GM12878 (cell line): ENCODE measurements around the gene AIRE. TPM values are rescaled to one million over a fixed set of nuclear protein-coding genes. Genes with fewer than 3 reads are reported as not detected.
A peak's percentile ranks its signal among the peaks of the same experiment; 100 is the strongest.
"Not testable (repeated sequence)": the region's sequence is repeated elsewhere in the genome, so short reads cannot be mapped to it uniquely, and the experiment has no call there.

Source experiments
- ATAC-seq: fragments of 200-7000 bp; cut with Tn5 transposase; 3 replicates; pipeline ENCODE4 v1.9.1; 2020; ENCODE audit warnings: mild to moderate bottlenecking, moderate library complexity
- BruUV-seq: library from RNA; stranded (reverse); fragments of 400-500 nt; replicated peaks from 2 replicates; lab custom pipeline; 2021; lab: Mats Ljungman, UMichigan
- CTCF ChIA-PET: fragments of 300-600 bp; sonication (Branson Sonifier 250); formaldehyde crosslinking; extraction: SDS; loops from one replicate; lab custom pipeline; 2021; ENCODE audit warnings: inconsistent platforms; lab: Yijun Ruan, JAX
- POLR2A ChIA-PET: fragments of 350-600 bp; formaldehyde crosslinking; extraction: SDS; loops from one replicate; lab custom pipeline; 2021; ENCODE audit warnings: inconsistent platforms; lab: Charles Lee
- RAD21 ChIA-PET: fragments of 300-600 bp; sonication (Branson Sonifier 250); formaldehyde crosslinking; loops from one replicate; lab custom pipeline; 2023; ENCODE audit warnings: antibody characterized with exemption; ENCODE audit not compliant: unreplicated experiment; lab: Charles Lee
- SMC1A ChIA-PET: fragments of 300-600 bp; sonication (Branson Sonifier 250); formaldehyde crosslinking; loops from one replicate; lab custom pipeline; 2023; ENCODE audit not compliant: unreplicated experiment, uncharacterized antibody; lab: Charles Lee
- DNase-seq: peaks from one replicate; pipeline ENCODE4 v3.0.0-alpha.2; 2011; ENCODE audit warnings: low read depth, low spot score
- FAIRE-seq: peaks from 3 replicates; lab custom pipeline; 2011; peaks lifted over from hg19 to GRCh38; lab: Jason Lieb, UNC
- H2AFZ ChIP-seq: 2 replicates; pipeline ENCODE4 v1.6.0; 2011; ENCODE audit warnings: low read depth, low read length, control low read depth; ENCODE audit not compliant: control insufficient read depth
- H3K27ac ChIP-seq: 2 replicates; pipeline ENCODE4 v1.5.1; 2011; ENCODE audit warnings: control low read depth; ENCODE audit not compliant: control insufficient read depth, insufficient read depth
- H3K27me3 ChIP-seq, 2 experiments: replicated peaks in 1 of 2; 2 replicates each; pipeline versions ENCODE4 v1.6.0 to v1.6.1; 2011; ENCODE audit warnings: low read length in 1 of 2; ENCODE audit not compliant: control insufficient read depth in 2 of 2, insufficient read depth in 2 of 2
- H3K36me3 ChIP-seq, 2 experiments: 2 replicates each; pipeline ENCODE4 v1.5.1; 2011; ENCODE audit warnings: low read length in 1 of 2; ENCODE audit not compliant: control insufficient read depth in 2 of 2, insufficient read depth in 2 of 2
- H3K4me1 ChIP-seq: 2 replicates; pipeline ENCODE4 v1.6.1; 2011; ENCODE audit warnings: mild to moderate bottlenecking, low read length, moderate library complexity, mixed read lengths; ENCODE audit not compliant: control insufficient read depth, insufficient read depth
- H3K4me2 ChIP-seq: 2 replicates; pipeline ENCODE4 v1.6.0; 2011; ENCODE audit warnings: control low read depth; ENCODE audit not compliant: control insufficient read depth, insufficient read depth
- H3K4me3 ChIP-seq: fragments of 200-600 bp; sonication (generic); 2 replicates; pipeline ENCODE4 v1.5.1; 2016
- H3K79me2 ChIP-seq: 2 replicates; pipeline ENCODE4 v1.6.0; 2011; ENCODE audit warnings: low read length; ENCODE audit not compliant: control insufficient read depth, insufficient read depth
- H3K9ac ChIP-seq: 2 replicates; pipeline ENCODE4 v1.8.0; 2011; ENCODE audit warnings: low read length, control low read depth, mixed read lengths; ENCODE audit not compliant: control insufficient read depth, insufficient read depth
- H3K9me3 ChIP-seq: replicated peaks from 3 replicates; pipeline ENCODE4 v1.5.1; 2011; ENCODE audit warnings: mild to moderate bottlenecking, low read length; ENCODE audit not compliant: control insufficient read depth, insufficient read depth
- H4K20me1 ChIP-seq: 2 replicates; pipeline ENCODE4 v1.6.0; 2011; ENCODE audit not compliant: control insufficient read depth, insufficient read depth
- WGBS: methylation state at CpG from one replicate; pipeline ENCODE4 v1.1.6; 2016; ENCODE audit warnings: low lambda C conversion rate; ENCODE audit not compliant: insufficient replicate concordance, insufficient coverage; ENCODE audit errors: missing lambda C conversion rate; 5-methylcytosine and 5-hydroxymethylcytosine counted together
- in situ Hi-C: fragments of 300-500 bp; cut with MboI; formaldehyde crosslinking; loops from 9 replicates; pipeline ENCODE4 v1.14.3; 2018; ENCODE audit warnings: mixed read lengths
- intact Hi-C: fragments of 100-400 bp; cut with micrococcal nuclease; formaldehyde crosslinking; loops from one replicate; pipeline ENCODE4 v1.14.2; 2022; ENCODE audit not compliant: unreplicated experiment
- polyA plus RNA-seq, 11 experiments: library from polyadenylated mRNA; depleted of rRNA in 4 of 11; unstranded in 6 of 11; stranded (reverse) in 5 of 11; fragments of >200 nt; fragmentation: Nextera tagmentation in 4 of 11; fragmentation: Illumina TruSeq in 1 of 11; extraction: Ambion mirVana in 4 of 11; extraction: Trizol in 1 of 11; gene quantifications; 1 replicate in 1 of 11; 2 replicates in 10 of 11; pipeline versions ENCODE4 v1.2.1 to v1.2.3, GENCODE V29; 2011 to 2016; ENCODE audit warnings: inconsistent platforms in 2 of 11, missing spikeins in 2 of 11, low read depth in 1 of 11
- total RNA-seq, 4 experiments: library from RNA; depleted of rRNA in 3 of 4; stranded (reverse); fragments of >200 nt in 3 of 4; fragmentation: Illumina TruSeq in 1 of 4; extraction: Trizol in 1 of 4; gene quantifications; 2 replicates each; pipeline versions ENCODE4 v1.2.1 to v1.2.3, GENCODE V29; 2013 to 2021

The AIRE gene
- total and polyA plus RNA-seq, 10 of the 15 experiments (the other 5 are each of a cell fraction or from before 2014, with no cell fraction given), result 0.05 to 0.10 TPM; not detected in 8

DNA sequence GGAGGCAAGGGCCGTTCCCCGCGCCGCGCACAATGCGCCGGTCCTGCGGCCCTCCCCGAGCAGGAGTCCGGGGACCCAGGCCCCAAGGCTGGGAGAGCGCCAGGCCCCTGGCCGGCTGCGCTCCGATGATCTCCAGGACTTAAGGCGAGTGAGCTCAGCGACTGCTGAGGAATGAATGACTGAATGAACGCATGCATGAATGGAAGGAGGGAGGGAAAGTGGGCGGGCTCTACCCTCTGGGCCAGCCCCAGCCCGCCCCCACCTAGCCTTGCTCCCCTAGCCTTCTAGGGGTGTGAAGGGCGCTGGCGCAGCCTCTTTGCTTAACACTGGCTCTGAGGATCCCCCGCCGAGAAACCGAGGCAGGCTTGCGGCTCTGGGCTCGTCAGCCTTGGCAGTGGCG is 44.4 kb upstream of the AIRE start:
- POLR2A ChIA-PET, BruUV-seq, H3K4me2 ChIP-seq, H2AFZ ChIP-seq, H3K27me3 ChIP-seq, H3K4me3 ChIP-seq, intact Hi-C loops, H3K4me1 ChIP-seq, H4K20me1 ChIP-seq, in situ Hi-C loops, H3K9ac ChIP-seq, H3K27ac ChIP-seq, DNase-seq, CTCF ChIA-PET, H3K9me3 ChIP-seq, RAD21 ChIA-PET, H3K36me3 ChIP-seq, H3K79me2 ChIP-seq, SMC1A ChIA-PET: not testable (repeated sequence)
- ATAC-seq (peak; percentile 70), FAIRE-seq (peak; percentile 95)
- WGBS, result no CpG with 5 or more reads among the region's 27 CpGs

DNA sequence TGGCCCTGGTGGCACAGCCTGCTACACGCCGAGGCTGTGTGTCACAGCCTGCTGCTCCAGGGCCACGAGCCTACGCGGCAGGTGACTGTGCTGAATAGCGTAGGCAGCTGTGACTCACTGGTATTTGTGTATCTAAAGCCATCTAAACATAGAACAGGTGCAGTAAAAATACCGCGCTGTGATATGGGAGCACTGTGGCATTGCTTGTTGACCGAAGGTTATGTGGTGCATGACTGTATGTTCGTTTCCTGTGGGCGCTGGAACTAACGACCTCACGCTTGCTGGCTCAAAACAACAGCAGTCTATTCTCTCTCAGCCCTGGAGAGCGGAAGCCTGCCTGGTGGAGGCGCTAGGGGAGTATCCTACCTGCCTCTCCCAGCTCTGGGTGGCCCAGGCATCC is 41.7 kb upstream of the AIRE start:
- WGBS, result no CpG with 5 or more reads among the region's 15 CpGs
- H3K4me1 ChIP-seq, RAD21 ChIA-PET, in situ Hi-C loops, H3K79me2 ChIP-seq, SMC1A ChIA-PET, intact Hi-C loops, H4K20me1 ChIP-seq, H3K27ac ChIP-seq, POLR2A ChIA-PET, H3K36me3 ChIP-seq, H3K9me3 ChIP-seq, DNase-seq, H3K9ac ChIP-seq, H2AFZ ChIP-seq, BruUV-seq, H3K4me3 ChIP-seq, CTCF ChIA-PET, H3K27me3 ChIP-seq, H3K4me2 ChIP-seq: not testable (repeated sequence)
- ATAC-seq (peak; percentile 66), FAIRE-seq (peak; percentile 100)

DNA sequence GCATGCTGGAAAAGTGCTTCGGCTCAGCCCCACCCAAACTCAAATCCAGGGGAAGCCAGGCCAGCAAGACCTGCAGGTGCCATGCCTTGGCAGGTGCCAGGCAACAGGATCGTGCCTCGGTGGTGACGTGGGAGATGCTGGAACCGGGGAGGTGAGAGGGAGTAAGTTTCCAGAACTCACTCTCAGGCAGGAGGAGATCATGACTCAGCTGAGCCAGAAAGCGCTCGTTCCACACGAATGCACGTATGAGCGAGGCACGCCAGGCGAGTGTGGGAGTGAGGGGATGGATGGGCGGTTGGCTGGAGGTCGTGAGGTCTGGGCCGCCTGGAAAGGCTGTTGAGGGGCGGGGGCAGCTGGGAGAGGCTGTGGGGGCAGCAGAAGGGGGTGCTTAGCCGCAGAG is 37.8 kb upstream of the AIRE start:
- in situ Hi-C loops, SMC1A ChIA-PET, H3K4me1 ChIP-seq, BruUV-seq, H4K20me1 ChIP-seq, H3K79me2 ChIP-seq, RAD21 ChIA-PET, DNase-seq, CTCF ChIA-PET, H3K27ac ChIP-seq, H3K27me3 ChIP-seq, H2AFZ ChIP-seq, intact Hi-C loops, ATAC-seq, H3K4me3 ChIP-seq, H3K9me3 ChIP-seq, POLR2A ChIA-PET, H3K9ac ChIP-seq, H3K36me3 ChIP-seq, H3K4me2 ChIP-seq: not testable (repeated sequence)
- WGBS, result no CpG with 5 or more reads among the region's 17 CpGs
- FAIRE-seq, result peak; percentile 62

DNA sequence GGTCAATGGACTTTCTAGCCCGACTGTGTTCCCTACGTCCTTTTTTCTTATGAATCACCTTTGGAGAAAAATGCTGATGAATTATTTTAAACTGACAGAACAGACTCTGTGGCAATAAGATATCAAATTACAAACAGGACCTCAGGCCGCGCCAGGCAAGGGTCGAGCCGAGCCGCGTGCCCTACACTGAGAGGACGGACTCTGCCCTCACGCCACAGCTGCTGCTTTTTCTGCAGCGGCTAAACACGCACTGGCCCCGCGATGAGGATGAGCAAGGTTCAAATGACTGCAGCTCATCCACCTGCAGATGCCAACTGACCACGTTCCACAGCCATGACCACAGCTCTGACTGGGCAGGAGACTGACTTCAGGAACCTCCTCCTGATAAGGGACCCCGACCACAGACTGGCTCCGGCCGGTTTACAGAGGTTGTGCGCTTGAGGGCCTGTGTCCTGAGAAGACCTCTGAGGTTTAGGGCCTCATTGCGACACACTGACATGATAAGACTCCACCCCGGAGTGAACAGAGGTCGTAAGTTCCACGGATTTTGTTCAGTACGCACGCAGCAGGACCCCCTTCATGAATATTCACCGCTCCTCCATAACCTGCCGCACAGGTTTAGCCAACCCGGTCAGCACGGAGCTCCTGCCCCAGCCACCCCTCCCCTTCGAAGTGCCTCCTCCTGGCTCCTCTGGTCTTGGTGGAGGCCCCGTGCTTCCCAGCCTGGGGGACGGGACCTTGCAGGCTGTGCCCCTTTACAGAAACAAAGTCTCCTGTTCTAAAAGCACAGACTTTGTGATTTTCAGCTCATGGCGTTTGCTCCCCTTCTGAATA is 36.3 kb upstream of the AIRE start:
- H3K9me3 ChIP-seq, SMC1A ChIA-PET, FAIRE-seq, DNase-seq, H3K36me3 ChIP-seq, RAD21 ChIA-PET, H3K4me2 ChIP-seq, BruUV-seq, H3K27me3 ChIP-seq, H2AFZ ChIP-seq, ATAC-seq, H3K27ac ChIP-seq, CTCF ChIA-PET, H3K79me2 ChIP-seq, POLR2A ChIA-PET, in situ Hi-C loops, H3K9ac ChIP-seq, H4K20me1 ChIP-seq, H3K4me3 ChIP-seq, H3K4me1 ChIP-seq, intact Hi-C loops: not testable (repeated sequence)
- WGBS, result no CpG with 5 or more reads among the region's 33 CpGs
